ENCODE measurements around the gene DSPP. TPM values are rescaled to one million over a fixed set of nuclear protein-coding genes. Genes with fewer than 3 reads are reported as not detected.

Gene DSPP
- polyA plus RNA-seq, 3 donors from 2014 or later: not detected

DNA sequence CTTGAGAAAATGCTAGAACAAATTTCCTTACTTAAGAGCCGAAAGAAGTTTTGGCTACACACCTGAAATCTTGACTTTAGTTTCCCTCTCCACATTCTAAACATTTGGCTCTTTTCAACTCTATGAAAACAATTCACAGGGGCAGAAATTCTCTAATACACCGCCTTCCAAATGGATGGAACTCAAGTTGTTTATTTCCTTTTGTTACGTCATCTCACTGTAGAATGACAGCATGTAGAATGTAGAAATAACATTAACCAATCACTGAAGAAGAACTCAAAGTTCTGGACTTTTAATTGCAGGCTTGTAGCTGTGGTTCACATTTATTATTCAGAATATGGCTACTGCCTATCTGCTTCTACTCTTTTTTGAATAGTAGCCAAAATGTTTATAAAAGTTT is 43.6 kb downstream of the DSPP start:
- H3K4me3 Mint-ChIP-seq: no peak overlapping the region
- H3K4me1 Mint-ChIP-seq: no peaks in the 10 kb centered on the region
- DNase-seq: no peak
- no peaks in the 10 kb centered on the region for H3K36me3 Mint-ChIP-seq
- H3K9me3 Mint-ChIP-seq: no peaks in the 10 kb centered on the region
- peaks cover 0 to 4% (median 0%) of the 10 kb centered on the region in 3 donors for H3K27me3 Mint-ChIP-seq (ENCODE audit: low read depth in 3 of 3)
- H3K27ac Mint-ChIP-seq: no peak overlapping the region

DNA sequence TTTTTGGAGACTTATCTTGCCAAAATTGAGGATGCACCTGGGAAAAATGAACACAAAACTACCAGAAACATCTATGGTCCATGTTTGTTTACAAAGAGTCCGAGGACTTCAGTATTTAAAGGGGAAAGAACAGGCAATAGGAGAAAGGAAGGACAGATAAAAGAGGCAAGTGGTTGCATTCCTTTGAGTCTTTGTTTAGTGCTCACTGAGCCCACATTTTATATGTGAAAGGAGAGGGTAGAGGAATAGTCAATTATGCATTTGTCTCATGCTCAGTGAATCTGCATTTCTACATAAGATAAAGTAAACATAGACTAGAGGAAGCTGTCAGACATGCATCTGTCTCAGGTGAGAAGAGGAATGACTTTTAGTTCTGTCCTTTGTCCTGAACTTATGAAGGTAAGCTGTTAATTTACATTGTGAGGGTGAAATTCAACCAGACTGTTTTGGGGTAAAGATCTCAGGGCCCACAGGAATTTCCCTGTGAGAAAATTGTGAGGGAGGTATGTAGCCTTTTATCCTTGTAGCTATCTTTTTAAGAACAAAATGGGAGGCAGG is 46.2 kb downstream of the DSPP start:
- Mint-ChIP-seq H3K4me3 (no peak overlapping the region), H3K36me3 (no peaks in the 10 kb centered on the region), H3K27ac (no peak overlapping the region), H3K9me3 (no peaks in the 10 kb centered on the region), H3K4me1 (no peaks in the 10 kb centered on the region), H3K27me3 (ENCODE audit: low read depth in 3 of 3) (peaks cover 0 to 5% (median 2%) of the 10 kb centered on the region in 3 donors)
- DNase-seq: no peak

DNA sequence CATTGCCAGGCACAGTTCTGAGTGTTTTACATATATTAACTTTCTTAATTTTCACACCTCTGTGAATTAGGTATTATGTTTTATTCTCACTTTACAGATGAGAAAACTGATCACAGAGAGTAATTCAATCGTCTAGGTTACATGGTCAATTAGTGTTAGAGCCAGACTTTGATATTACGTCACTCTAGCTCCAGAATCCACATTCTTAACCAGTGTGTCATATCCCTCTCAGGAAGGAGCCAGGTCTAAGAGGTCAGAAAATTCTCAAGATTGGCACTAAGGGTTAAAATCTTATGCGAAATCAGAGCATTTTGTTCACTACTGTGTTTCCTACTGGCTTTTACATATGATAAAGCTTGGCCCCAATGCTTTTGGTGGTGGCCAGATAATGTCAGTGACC is 49.2 kb downstream of the DSPP start:
- no peak overlapping the region for H3K27ac Mint-ChIP-seq
- no peak overlapping the region for H3K4me3 Mint-ChIP-seq
- DNase-seq: no peak
- H3K9me3 Mint-ChIP-seq: no peaks in the 10 kb centered on the region
- H3K27me3 Mint-ChIP-seq (ENCODE audit: low read depth in 3 of 3): peaks cover 2 to 5% (median 4%) of the 10 kb centered on the region in 3 donors
- no peaks in the 10 kb centered on the region for H3K4me1 Mint-ChIP-seq
- H3K36me3 Mint-ChIP-seq: no peaks in the 10 kb centered on the region

DNA sequence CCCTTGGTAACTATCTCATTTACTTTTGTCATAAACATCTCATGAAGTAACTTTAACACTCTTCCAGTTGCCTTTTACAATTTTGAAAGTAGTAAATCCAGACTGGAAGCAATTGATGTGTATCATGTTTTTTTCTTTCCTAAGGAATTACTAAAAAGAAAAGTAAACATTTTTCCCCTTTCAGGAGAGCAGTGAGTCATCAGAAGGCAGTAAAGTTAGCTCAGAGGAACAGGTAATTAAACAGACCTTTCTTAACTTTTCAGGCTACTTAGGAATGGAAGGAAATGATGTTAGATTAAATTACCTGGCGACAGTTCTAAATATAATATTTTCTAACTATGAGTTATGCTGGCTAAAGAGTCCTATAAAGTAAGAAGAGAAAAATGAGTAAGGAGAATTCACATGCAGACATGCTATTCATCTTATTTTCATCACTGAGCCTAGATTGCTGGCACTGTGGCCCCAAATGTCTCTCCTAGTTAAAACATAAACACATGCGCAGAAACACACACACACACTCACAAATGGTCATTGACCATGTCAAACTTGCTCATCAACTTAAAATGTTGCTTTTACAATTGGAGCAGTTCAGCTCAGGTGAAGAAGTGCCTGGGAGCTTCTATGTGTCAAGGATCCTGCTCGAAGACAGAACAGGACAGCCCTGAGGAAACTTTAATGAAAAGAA is 51.1 kb downstream of the DSPP start:
- H3K27ac Mint-ChIP-seq: no peak overlapping the region
- H3K27me3 Mint-ChIP-seq (ENCODE audit: low read depth in 3 of 3): peaks cover 2 to 5% (median 4%) of the 10 kb centered on the region in 3 donors
- H3K4me3 Mint-ChIP-seq: no peak overlapping the region
- DNase-seq: no peak
- no peaks in the 10 kb centered on the region for H3K4me1 Mint-ChIP-seq
- no peaks in the 10 kb centered on the region for H3K36me3 Mint-ChIP-seq
- no peaks in the 10 kb centered on the region for H3K9me3 Mint-ChIP-seq

- Mint-ChIP-seq H3K27me3 (ENCODE audit: low read depth in 3 of 3) (peaks cover under 1 to 6% (median 5%) of the 10 kb centered on the region in 3 donors), H3K9me3 (no peaks in the 10 kb centered on the region), H3K4me1 (no peaks in the 10 kb centered on the region), H3K27ac (no peak overlapping the region), H3K4me3 (no peak overlapping the region), H3K36me3 (no peaks in the 10 kb centered on the region)
- DNase-seq: no peak
These were observed 54.5 kb downstream of the DSPP start for GRCh38 chr4:87662871-87663270.

Other genes starting within 250 kb of the DSPP start
- 100 to 1,000 TPM in 2 of 3 donors, 10 to 100 TPM in 1; 81.6 to 112 (median 105) TPM for gene HSD17B11, start 217.3 kb upstream of the DSPP start, polyA plus RNA-seq
- gene NUDT9, start 186.0 kb upstream of the DSPP start, polyA plus RNA-seq: 10 to 100 TPM; 15.7 to 20.1 (median 15.7) TPM
- gene SPARCL1, start 79.2 kb upstream of the DSPP start, polyA plus RNA-seq: not detected
- not detected for gene DMP1, start 41.8 kb downstream of the DSPP start, polyA plus RNA-seq
- not detected for gene IBSP, start 191.0 kb downstream of the DSPP start, polyA plus RNA-seq
- not detected for gene MEPE, start 224.4 kb downstream of the DSPP start, polyA plus RNA-seq

All from immature natural killer cell (primary cell).